ENCODE results near the gene RBM33.

The RBM33 gene

DNA sequence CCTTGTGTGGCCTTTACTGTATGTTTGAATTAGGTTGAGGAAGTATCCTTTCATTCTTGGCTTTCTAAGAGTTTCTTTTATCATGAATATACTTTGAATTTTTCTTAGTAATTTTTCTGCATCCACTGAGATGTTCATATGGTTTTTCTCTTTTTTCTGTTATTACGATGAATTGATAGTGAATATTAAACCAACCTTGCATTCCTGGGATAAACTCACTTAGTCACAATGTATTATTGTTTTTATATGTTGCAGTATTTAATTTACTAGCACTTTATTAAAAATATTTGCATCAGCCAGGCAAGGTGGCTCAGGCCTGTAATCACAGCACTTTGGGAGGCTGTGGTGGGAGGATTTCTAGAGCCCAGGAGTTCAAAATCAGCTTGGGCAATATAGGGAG is 15.3 kb upstream of the RBM33 start:
- no peak for DNase-seq (ENCODE audit: low read depth in 2 of 2)

- DNase-seq (ENCODE audit: low read depth in 2 of 2): no peak
These were observed 13.3 kb upstream of the RBM33 start for GRCh38 chr7:155631155-155631554.

DNA sequence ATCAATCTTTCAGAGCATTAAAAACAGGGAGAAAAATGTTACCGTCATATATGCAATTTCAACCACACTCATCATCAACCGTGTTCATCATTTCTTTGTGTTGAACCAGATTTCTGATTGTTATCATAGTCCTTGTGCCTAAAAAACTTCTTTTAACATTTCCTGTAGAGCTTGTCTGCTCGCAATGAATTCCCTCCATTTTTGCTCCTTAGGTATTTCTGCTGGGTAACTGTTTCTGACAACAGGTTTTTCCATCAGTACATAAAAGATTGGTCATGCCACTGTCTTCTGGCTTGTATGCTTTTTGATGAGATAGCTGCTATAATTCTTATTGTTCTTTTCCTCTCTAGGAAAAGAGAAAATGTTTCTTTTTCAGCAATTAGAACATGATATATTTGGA is 8.6 kb upstream of the RBM33 start:
- DNase-seq (ENCODE audit: low read depth in 2 of 2): no peak

DNA sequence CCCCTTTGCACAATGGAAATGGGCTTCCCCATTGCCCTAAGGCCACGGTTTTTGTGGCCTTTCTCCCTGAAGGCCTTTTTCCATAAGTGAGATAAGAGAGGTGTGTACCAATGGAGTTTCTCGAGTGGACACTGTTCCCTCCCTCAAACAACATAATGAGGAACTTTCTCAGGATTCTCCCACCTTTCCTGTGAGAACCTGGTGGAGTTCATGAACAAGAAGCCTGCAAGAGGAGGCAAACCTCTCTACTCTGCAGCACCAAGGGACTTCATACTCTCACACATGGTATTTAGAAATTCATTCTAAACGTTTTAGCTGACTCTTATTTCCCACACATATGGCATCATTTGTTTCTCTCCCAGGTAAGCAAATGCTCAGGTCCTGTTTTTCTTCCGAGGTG is 7.3 kb upstream of the RBM33 start:
- no peak for DNase-seq (ENCODE audit: low read depth in 2 of 2)

- DNase-seq (ENCODE audit: low read depth in 2 of 2): no peak
These were observed 6.1 kb upstream of the RBM33 start for GRCh38 chr7:155638366-155638765.

- no peak for DNase-seq (ENCODE audit: low read depth in 2 of 2)
These were observed 4.4 kb upstream of the RBM33 start for GRCh38 chr7:155639958-155640520.

DNA sequence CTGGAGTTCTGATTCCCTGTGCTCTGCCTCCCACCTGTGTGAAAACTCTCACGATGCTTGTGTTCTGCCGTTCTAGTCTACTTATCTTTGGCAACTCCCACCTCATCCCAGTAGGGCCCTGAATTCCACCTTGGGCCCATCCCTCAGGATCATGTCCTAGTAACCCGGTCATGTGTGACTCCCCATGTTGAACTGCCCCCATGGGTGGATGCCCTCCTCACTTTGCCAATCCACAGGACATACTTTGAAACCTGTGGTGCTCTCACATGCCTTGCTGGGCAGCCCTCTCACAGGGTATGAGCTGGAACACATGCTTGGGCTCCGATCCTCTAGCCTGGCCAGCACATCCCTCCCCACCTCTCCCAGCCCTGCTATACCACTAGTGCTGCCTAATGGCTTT is 3.8 kb upstream of the RBM33 start:
- no peak for DNase-seq (ENCODE audit: low read depth in 2 of 2)

GRCh38 chr7:155643804-155644177 is 670 bp upstream of the RBM33 start:
- DNase-seq (ENCODE audit: low read depth in 2 of 2): peak in 1 of 2 donors; percentile 1

DNA sequence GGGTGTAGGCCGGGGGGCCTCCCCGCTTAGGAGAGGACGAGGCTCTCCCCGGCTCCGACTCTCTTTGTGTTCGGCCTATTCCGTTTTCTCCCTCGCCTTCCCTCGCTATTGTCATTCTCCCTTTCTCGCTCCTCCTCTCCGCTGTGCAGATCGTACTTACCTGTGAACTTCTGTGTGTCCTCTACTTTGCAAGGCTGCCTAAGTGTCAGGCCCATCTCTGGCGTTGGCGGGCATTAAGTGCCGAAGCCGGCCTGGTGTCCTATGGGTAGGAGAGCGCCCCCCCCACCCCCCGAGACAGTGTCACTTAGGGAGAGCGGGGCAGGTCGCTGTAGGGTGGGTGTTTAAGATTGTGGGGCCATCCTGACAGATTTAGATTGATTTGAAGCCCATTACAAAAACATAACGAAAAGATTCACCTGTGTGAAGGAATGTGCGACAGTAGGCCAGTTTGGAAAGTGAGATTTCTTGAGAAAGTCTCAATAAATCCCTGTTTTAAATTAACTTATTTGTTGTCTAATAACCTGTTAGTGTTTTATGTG is 579 bp downstream of the RBM33 start:
- peak; percentile 8 to 19 for DNase-seq (ENCODE audit: low read depth in 2 of 2)

DNA sequence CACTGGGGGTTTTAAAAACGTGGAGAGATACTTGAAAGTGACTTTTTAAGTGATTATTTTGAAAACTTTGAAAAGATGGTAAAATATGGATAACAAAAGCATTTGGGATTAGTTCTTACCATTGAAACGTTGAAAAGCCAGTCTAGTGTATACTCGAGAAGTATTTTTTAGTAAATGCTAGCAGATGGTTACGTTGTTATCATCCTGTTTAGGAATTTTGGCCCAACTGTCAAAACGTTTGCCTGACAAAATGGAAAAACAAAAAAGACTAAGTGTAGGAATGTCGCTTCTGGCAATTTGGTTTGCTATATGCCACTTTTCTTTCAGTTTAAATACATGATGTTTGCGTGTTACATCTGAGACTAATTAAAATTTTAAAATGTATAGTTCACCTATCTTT is 1.2 kb downstream of the RBM33 start:
- no peak for DNase-seq (ENCODE audit: low read depth in 2 of 2)

DNA sequence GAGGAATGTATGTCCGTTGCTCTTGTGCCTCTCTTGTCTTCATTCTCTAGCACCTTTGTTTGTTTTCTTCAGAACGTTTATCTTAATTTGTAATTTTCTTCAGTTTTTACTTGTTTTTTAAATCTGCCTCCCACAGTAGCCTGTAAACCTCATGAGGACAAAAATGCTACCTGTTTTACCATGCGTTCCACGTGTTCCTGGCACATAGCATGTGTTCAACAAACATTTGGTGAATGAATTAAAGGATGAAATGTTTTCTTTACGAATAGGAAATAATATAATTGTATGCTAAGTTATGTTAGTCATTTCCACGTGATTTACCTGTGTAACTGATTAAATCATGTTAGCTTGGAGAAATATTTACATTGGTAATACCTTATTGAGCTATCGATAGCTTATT is 2.2 kb downstream of the RBM33 start:
- DNase-seq (ENCODE audit: low read depth in 2 of 2): no peak

DNA sequence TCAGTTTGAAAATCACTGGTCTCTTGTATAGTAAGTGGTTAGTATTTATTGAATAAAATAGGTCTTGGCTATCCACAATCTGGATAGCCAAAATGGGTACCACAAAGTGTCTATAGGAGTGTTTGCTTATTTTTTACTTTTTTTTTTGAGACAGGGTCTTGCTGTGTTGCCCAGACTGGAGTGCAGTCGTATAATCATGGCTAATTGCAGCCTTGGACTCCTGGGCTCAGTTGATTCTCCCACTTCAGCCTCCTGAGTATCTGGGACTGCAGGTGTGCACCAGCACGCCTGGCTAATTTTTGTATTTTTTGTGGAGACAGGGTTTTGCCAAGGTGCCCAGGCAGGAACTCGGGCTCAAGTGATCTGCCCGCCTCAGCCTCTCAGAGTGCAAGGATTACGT is 2.8 kb downstream of the RBM33 start:
- DNase-seq (ENCODE audit: low read depth in 2 of 2): no peak

DNA sequence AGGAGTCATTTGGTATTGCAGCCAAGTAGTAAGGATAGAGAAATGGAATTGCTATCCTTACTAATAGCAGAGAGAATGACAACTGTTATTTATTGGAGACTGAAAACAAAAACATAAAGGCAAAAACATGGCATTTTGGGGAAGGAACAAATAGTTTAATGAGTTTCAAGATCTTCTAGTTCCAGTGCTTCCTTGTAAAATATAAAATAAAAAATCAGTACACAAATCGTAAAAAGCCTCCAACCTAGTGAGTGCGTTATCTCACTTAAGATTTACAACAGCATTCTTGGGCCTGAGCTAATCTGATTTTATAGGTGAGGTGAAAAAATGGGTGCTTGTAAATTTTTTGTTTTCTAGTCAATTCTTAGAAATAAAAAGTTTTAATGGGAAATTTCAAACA is 3.3 kb downstream of the RBM33 start:
- no peak for DNase-seq (ENCODE audit: low read depth in 2 of 2)

GRCh38 chr7:155648752-155649339 is 4.4 kb downstream of the RBM33 start:
- DNase-seq (ENCODE audit: low read depth in 2 of 2): no peak

GRCh38 chr7:155649588-155649987 is 5.1 kb downstream of the RBM33 start:
- DNase-seq (ENCODE audit: low read depth in 2 of 2): no peak

DNA sequence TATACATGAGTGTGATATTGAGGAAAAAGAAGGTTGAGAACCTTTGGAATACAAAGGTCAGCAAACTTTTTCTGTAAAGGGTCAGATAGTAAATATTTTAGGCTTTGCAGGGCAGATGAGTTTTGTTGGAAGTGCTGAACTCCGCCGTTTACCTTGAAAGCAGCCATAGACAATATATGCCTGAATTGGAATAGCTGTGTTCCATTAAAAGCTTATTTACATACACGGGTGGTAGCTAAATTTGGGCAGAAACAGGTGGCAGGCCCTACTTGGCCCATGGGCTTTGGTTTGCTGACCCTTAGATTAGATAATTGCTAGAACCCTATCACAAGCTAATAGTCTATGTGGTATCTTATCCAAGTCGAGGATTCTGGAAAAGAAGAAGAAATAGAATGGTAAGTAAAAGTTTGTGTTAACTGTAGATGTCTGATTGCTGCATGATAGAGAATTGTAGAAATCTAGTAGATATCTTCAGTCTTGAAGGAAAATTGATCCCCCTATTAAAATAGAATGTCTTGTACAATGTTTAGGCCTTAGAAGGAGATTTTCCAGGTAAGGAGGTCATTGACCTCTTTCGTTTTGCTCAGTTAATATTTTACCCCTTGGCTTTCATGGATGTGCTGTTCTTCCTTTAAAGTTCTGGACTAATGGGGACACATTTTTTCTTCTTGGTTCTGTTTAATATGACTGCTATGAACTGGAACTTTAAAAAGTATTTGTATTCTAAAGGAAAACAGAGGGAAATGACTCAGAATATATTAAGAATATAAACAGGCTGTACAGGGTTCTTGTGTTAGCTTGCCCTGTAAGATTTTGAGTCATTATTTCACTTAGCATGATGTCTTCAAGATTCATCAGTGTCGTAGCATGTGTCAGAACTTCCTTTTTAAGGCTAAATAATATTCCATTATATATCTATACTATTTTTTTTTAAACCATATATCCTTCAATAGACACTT is 8.0 kb downstream of the RBM33 start:
- no peak for DNase-seq (ENCODE audit: low read depth in 2 of 2)

- DNase-seq (ENCODE audit: low read depth in 2 of 2): no peak
These were observed 9.3 kb downstream of the RBM33 start for GRCh38 chr7:155653803-155654202.

DNA sequence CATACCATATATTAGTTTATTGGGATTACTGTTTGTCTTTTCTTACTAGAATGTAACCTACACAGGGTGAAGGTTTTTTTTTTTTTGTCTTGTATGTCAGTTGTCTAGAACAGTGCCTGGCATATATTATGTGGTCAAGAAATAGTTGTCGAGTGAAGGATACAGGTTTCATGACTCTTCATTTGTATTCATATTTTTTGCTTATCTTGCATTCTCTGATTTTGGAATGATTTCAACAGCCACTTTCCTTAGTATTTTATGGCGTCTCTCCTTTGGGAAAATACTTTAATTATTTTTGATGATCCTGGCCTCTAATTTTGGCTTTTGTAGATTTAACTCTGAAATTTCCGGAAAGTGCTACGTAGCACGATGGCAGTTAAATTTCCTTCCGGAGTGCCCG is 12.4 kb downstream of the RBM33 start:
- DNase-seq (ENCODE audit: low read depth in 2 of 2): no peak

GRCh38 chr7:155660059-155660757 is 15.7 kb downstream of the RBM33 start:
- DNase-seq (ENCODE audit: low read depth in 2 of 2): no peak

DNA sequence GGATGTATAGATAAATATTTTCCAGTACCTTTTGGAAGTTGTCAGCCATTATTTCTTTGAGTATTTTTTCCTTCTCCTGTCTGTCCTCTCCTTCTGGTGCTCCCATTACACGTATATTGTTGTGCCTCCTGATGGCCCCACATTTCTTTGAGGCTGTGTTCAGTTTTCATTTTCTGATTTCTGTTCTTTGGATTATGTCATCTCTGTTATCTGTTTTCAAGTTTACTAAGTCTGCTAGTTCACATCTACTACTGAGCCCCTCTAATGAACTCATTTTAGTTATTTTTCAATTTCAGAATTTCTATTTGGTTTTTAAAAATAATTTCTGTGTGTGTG is 16.3 kb downstream of the RBM33 start:
- no peak for DNase-seq (ENCODE audit: low read depth in 2 of 2)

GRCh38 chr7:155662343-155663043 is 18.0 kb downstream of the RBM33 start:
- no peak for DNase-seq (ENCODE audit: low read depth in 2 of 2)

DNA sequence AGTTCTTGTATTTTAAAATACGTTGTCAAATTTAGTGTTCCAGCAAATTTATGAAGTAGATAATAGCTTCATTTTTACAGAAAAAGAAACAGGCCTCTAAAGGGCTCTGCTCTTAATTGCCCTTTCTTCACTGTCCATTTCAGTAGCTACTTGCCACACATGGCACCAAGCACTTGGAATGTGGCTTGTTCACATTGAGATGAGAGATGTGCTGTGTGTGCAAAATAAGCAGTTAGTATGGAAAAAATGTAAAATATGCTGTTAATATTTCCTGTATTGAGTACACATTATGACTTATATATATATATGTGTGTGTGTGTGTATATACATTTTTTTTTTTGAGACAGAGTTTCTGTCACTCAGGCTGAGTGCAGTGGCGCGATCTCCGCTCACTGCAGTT is 19.5 kb downstream of the RBM33 start:
- DNase-seq (ENCODE audit: low read depth in 2 of 2): no peak
